ENCODE data around the gene AMIGO3.

DNA sequence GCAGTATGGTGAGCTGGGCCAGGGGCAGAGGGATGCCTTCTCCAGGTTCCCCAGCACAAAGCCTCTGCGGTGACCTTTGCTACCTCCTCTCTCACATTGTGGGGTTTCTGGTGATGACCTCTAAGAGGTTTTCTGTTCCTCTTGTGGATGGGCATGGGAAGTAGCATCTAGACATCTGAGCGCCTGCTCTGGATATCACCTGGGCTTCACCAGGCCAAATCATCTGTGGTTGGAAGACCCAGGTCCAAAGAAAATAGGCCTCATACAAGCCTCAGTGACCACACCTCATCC is 38.3 kb downstream of the AMIGO3 start:
- TF ChIP-seq, protein P1, sequence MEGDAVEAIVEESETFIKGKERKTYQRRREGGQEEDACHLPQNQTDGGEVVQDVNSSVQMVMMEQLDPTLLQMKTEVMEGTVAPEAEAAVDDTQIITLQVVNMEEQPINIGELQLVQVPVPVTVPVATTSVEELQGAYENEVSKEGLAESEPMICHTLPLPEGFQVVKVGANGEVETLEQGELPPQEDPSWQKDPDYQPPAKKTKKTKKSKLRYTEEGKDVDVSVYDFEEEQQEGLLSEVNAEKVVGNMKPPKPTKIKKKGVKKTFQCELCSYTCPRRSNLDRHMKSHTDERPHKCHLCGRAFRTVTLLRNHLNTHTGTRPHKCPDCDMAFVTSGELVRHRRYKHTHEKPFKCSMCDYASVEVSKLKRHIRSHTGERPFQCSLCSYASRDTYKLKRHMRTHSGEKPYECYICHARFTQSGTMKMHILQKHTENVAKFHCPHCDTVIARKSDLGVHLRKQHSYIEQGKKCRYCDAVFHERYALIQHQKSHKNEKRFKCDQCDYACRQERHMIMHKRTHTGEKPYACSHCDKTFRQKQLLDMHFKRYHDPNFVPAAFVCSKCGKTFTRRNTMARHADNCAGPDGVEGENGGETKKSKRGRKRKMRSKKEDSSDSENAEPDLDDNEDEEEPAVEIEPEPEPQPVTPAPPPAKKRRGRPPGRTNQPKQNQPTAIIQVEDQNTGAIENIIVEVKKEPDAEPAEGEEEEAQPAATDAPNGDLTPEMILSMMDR (conservative IDR thresholded peaks at IDR 0.05): no peak
- no peak for TF ChIP-seq EZH2 (IDR thresholded peaks at IDR 0.05; ENCODE audit: low read depth)
